Parathyroid adenoma (tissue), 2 donors: ENCODE measurements around the gene CHST15.

Experiments used
- H2AFZ ChIP-seq: fragments of 300-600 bp; sonication (generic); one replicate; pipeline ENCODE4 v1.7.0; 2017; ENCODE audit warnings: antibody characterized with exemption, mild to moderate bottlenecking
- H3K27ac ChIP-seq: fragments of 300-600 bp; sonication (generic); one replicate; pipeline ENCODE4 v1.7.0; 2017
- H3K27me3 ChIP-seq: fragments of 300-600 bp; sonication (generic); one replicate; pipeline ENCODE4 v1.7.0; 2017; ENCODE audit warnings: low read length; ENCODE audit not compliant: control insufficient read depth, insufficient read depth
- H3K36me3 ChIP-seq: fragments of 300-600 bp; sonication (generic); one replicate; pipeline ENCODE4 v1.7.0; 2017; ENCODE audit warnings: low read length; ENCODE audit not compliant: control insufficient read depth, insufficient read depth
- H3K4me1 ChIP-seq: fragments of 300-600 bp; sonication (generic); one replicate; pipeline ENCODE4 v1.7.0; 2017; ENCODE audit warnings: control low read depth
- H3K4me2 ChIP-seq: fragments of 300-600 bp; sonication (generic); one replicate; pipeline ENCODE4 v1.7.0; 2017; ENCODE audit warnings: low read length
- H3K4me3 ChIP-seq: fragments of 300-600 bp; sonication (generic); one replicate; pipeline ENCODE4 v1.7.0; 2017; ENCODE audit warnings: low read depth, low read length
- H3K79me2 ChIP-seq: fragments of 300-600 bp; sonication (generic); one replicate; pipeline ENCODE4 v1.7.0; 2017; ENCODE audit warnings: control low read depth
- H3K9ac ChIP-seq: fragments of 300-600 bp; sonication (generic); one replicate; pipeline ENCODE4 v1.7.0; 2017; ENCODE audit warnings: mild to moderate bottlenecking
- H3K9me3 ChIP-seq: fragments of 300-600 bp; sonication (generic); one replicate; pipeline ENCODE4 v1.7.0; 2017; ENCODE audit warnings: low read length; ENCODE audit not compliant: control insufficient read depth
- TF ChIP-seq, protein P1 (sequence below): fragments of 300-600 bp; sonication (generic); IDR thresholded peaks from one replicate; pipeline ENCODE4 v1.7.0; 2017; ENCODE audit warnings: antibody characterized with exemption, mild to moderate bottlenecking
- donor health status: primary hyperparathyroidism.

Gene CHST15

DNA sequence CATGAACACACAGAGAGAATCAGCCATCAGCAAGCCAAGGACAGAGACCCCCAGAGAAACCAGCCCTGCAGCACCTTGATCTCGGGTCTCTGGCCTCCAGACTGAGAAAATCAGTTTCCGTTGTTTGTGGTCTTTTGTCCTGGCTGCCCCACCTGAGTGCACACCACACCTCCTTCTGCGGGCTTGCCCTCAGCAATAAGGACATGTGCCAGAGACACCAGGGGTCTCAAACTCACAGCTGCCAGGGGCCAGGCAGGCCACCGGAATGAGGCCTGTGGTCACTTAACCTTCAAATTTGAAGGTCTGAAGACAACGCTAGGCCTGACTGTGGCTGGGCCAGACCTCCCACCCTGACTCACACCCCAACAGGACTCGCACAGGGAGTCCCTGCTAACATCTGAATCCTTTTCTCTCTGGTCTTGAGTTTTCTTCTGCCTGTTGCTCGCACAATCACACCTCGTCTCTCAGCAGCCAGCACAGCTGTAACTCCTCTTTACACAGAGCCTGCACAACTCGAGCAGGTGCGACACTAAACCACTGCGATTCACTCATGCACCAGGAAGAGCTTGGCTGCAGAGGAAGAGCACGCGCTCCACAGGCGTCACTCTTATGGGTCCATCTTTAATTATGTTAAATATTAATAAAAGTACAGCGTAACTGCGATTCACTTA, 86.2 kb downstream of the CHST15 start:
- Histone ChIP-seq H3K79me2 (no peaks in the 10 kb centered on the region), H2AFZ (no peak overlapping the region), H3K4me3 (no peak overlapping the region), H3K4me2 (no peak overlapping the region), H3K27me3 (no peaks in the 10 kb centered on the region), H3K36me3 (no peaks in the 10 kb centered on the region), H3K9me3 (no peaks in the 10 kb centered on the region), H3K9ac (no peak overlapping the region), H3K27ac (no peak overlapping the region), H3K4me1 (peaks cover 5% of the 10 kb centered on the region)
- TF ChIP-seq, protein P1, sequence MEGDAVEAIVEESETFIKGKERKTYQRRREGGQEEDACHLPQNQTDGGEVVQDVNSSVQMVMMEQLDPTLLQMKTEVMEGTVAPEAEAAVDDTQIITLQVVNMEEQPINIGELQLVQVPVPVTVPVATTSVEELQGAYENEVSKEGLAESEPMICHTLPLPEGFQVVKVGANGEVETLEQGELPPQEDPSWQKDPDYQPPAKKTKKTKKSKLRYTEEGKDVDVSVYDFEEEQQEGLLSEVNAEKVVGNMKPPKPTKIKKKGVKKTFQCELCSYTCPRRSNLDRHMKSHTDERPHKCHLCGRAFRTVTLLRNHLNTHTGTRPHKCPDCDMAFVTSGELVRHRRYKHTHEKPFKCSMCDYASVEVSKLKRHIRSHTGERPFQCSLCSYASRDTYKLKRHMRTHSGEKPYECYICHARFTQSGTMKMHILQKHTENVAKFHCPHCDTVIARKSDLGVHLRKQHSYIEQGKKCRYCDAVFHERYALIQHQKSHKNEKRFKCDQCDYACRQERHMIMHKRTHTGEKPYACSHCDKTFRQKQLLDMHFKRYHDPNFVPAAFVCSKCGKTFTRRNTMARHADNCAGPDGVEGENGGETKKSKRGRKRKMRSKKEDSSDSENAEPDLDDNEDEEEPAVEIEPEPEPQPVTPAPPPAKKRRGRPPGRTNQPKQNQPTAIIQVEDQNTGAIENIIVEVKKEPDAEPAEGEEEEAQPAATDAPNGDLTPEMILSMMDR = no peak

DNA sequence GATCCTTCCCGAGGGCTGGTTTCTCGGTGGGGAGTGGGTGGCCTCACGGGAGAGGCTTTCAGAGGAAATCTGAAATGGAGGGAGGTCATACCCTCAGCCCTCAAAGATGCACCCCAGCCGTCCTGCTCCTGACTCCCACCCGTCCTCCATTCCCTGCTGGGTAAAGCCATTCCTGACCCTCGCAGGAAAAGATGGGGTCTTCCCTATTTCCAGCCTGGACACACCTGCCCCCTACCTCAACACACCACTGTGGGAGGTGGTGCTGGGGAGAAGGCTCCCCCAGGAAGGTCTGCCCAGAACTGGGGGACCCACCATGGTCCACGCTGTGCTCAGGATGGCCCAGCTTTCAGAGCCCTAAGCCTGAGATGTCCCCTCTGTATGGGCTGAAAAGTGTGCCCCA, 86.9 kb downstream of the CHST15 start:
- Histone ChIP-seq H3K4me2 (no peak overlapping the region), H3K4me3 (no peak overlapping the region), H3K4me1 (peaks cover 5% of the 10 kb centered on the region), H2AFZ (no peak overlapping the region), H3K36me3 (no peaks in the 10 kb centered on the region), H3K79me2 (no peaks in the 10 kb centered on the region), H3K9me3 (no peaks in the 10 kb centered on the region), H3K27me3 (no peaks in the 10 kb centered on the region), H3K9ac (no peak overlapping the region), H3K27ac (no peak overlapping the region)
- TF ChIP-seq, protein P1 = no peak

DNA sequence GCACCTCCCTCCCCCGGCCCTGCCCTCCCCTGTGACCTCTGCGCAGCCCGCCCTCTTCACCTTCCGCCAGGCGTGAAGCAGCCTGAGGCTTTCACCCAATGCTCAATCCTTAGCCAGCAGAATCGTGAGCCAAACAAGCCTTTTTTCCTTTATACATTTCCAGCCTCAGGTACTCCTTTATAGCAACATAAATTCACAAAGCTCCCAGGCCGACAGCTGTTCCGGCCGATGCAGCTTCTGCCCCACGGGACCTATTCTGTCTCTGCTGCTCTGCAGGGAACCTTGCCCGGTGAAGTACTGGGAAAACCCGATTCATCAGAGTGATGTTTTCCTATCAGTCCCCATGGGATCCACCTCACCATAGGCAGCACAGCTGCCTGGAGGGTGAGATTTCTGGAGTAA, 87.4 kb downstream of the CHST15 start:
- no peak overlapping the region for H3K27ac ChIP-seq
- peak overlapping the region; percentile 70 for H2AFZ ChIP-seq
- no peak overlapping the region for H3K9ac ChIP-seq
- H3K27me3 ChIP-seq = no peaks in the 10 kb centered on the region
- no peak overlapping the region for H3K4me3 ChIP-seq
- H3K9me3 ChIP-seq = no peaks in the 10 kb centered on the region
- H3K36me3 ChIP-seq = no peaks in the 10 kb centered on the region
- no peaks in the 10 kb centered on the region for H3K79me2 ChIP-seq
- H3K4me1 ChIP-seq = peaks cover 5% of the 10 kb centered on the region
- no peak overlapping the region for H3K4me2 ChIP-seq
- TF ChIP-seq, protein P1 = no peak

DNA sequence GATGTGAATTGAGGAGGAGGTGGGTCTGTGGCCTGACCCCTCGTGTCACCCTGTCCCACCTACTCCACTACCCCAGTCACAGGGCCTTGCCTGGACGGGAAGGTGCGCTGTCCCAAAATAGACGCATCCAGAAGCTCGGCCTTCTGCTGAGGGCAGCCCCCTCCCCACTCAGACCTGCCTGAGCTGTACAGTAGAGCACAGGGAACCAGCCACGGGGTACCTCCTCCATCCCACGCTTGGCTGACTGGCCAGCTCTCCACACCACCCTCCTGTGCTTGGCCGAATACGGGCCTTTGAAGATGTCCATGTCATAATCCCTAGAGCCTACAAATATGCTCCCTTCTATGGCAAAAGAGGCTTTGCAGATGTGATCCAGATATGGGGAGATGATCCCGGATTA, 88.3 kb downstream of the CHST15 start:
- no peak overlapping the region for H3K4me3 ChIP-seq
- TF ChIP-seq, protein P1 = no peak
- peaks cover 5% of the 10 kb centered on the region for H3K4me1 ChIP-seq
- H3K79me2 ChIP-seq = no peaks in the 10 kb centered on the region
- no peak overlapping the region for H3K27ac ChIP-seq
- H3K9ac ChIP-seq = no peak overlapping the region
- H3K36me3 ChIP-seq = no peaks in the 10 kb centered on the region
- H3K9me3 ChIP-seq = no peaks in the 10 kb centered on the region
- no peaks in the 10 kb centered on the region for H3K27me3 ChIP-seq
- H3K4me2 ChIP-seq = no peak overlapping the region
- H2AFZ ChIP-seq = no peak overlapping the region

DNA sequence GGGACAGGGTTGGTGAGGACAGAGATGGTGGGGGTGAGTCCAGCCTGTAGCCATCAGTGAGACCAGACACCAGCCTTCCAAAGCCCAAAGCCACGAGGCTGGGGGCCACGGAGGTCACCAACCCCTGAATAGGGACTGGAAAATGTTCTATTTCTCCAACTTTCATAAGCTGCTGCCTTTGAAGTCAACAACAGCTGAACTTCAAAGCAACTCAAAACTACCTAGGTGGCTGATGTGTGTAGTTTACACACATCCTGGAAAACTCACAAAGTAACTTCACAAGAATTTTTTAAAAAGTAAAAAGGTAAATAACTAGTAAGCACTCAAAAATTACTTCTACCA, 88.8 kb downstream of the CHST15 start:
- H3K4me1 ChIP-seq = peaks cover 5% of the 10 kb centered on the region
- H3K27ac ChIP-seq = no peak overlapping the region
- no peak overlapping the region for H3K4me3 ChIP-seq
- no peaks in the 10 kb centered on the region for H3K79me2 ChIP-seq
- TF ChIP-seq, protein P1 = no peak
- H3K36me3 ChIP-seq = no peaks in the 10 kb centered on the region
- H3K4me2 ChIP-seq = no peak overlapping the region
- no peaks in the 10 kb centered on the region for H3K9me3 ChIP-seq
- H2AFZ ChIP-seq = no peak overlapping the region
- no peaks in the 10 kb centered on the region for H3K27me3 ChIP-seq
- H3K9ac ChIP-seq = no peak overlapping the region
